ENCODE data around the gene ST3GAL3.

The ST3GAL3 gene

GRCh38 chr1:43854473-43854872, 147.1 kb downstream of the ST3GAL3 start:
- DNase-seq: no peak

GRCh38 chr1:43856188-43856587, 148.9 kb downstream of the ST3GAL3 start:
- no peak for DNase-seq

GRCh38 chr1:43857163-43857562, 149.8 kb downstream of the ST3GAL3 start:
- DNase-seq: no peak

- DNase-seq: no peak
These were observed 151.0 kb downstream of the ST3GAL3 start for GRCh38 chr1:43858324-43858723.

GRCh38 chr1:43861337-43861736, 154.0 kb downstream of the ST3GAL3 start:
- no peak for DNase-seq

GRCh38 chr1:43861988-43862735, 154.8 kb downstream of the ST3GAL3 start:
- no peak for DNase-seq

GRCh38 chr1:43864111-43865045, 157.0 kb downstream of the ST3GAL3 start:
- no peak for DNase-seq

GRCh38 chr1:43866201-43866600, 158.9 kb downstream of the ST3GAL3 start:
- DNase-seq: no peak

GRCh38 chr1:43867976-43868740, 160.8 kb downstream of the ST3GAL3 start:
- no peak for DNase-seq

- no peak for DNase-seq
These were observed 161.4 kb downstream of the ST3GAL3 start for GRCh38 chr1:43868741-43869067.

GRCh38 chr1:43870306-43870705, 163.0 kb downstream of the ST3GAL3 start:
- no peak for DNase-seq

GRCh38 chr1:43871181-43871910, 164.0 kb downstream of the ST3GAL3 start:
- DNase-seq: no peak

GRCh38 chr1:43872280-43872679, 164.9 kb downstream of the ST3GAL3 start:
- no peak for DNase-seq

- no peak for DNase-seq
These were observed 166.5 kb downstream of the ST3GAL3 start for GRCh38 chr1:43873851-43874250.

GRCh38 chr1:43874716-43875115, 167.4 kb downstream of the ST3GAL3 start:
- DNase-seq: no peak

- DNase-seq: no peak
These were observed 168.0 kb downstream of the ST3GAL3 start for GRCh38 chr1:43875331-43875730.

GRCh38 chr1:43877101-43877500, 169.8 kb downstream of the ST3GAL3 start:
- DNase-seq: no peak

- DNase-seq: no peak
These were observed 171.1 kb downstream of the ST3GAL3 start for GRCh38 chr1:43878440-43878839.

GRCh38 chr1:43878854-43879253, 171.5 kb downstream of the ST3GAL3 start:
- no peak for DNase-seq

- no peak for DNase-seq
These were observed 172.1 kb downstream of the ST3GAL3 start for GRCh38 chr1:43879414-43879813.

- no peak for DNase-seq
These were observed 172.7 kb downstream of the ST3GAL3 start for GRCh38 chr1:43879996-43880395.

- no peak for DNase-seq
These were observed 173.3 kb downstream of the ST3GAL3 start for GRCh38 chr1:43880604-43881003.

- DNase-seq: no peak
These were observed 174.1 kb downstream of the ST3GAL3 start for GRCh38 chr1:43881415-43881814.
